Osteocyte (in vitro differentiated cells): Measurements from ENCODE around the gene MAPK6. TPM values are rescaled to one million over a fixed set of nuclear protein-coding genes. Genes with fewer than 3 reads are reported as not detected.
"Not testable (repeated sequence)": the region's sequence is repeated elsewhere in the genome, so short reads cannot be mapped to it uniquely, and the experiment has no call there.

Source experiments
- DNase-seq: peaks from one replicate; pipeline ENCODE4 v3.0.0; 2021; ENCODE audit warnings: mixed read lengths; ENCODE audit not compliant: unreplicated experiment; ENCODE audit errors: extremely low spot score
- H3K27ac Mint-ChIP-seq: one replicate; pipeline ENCODE4 v1.8.0; 2021; ENCODE audit warnings: mild to moderate bottlenecking, mixed read lengths; ENCODE audit not compliant: unreplicated experiment
- H3K27me3 Mint-ChIP-seq: one replicate; pipeline ENCODE4 v1.8.0; 2021; ENCODE audit warnings: mixed read lengths; ENCODE audit not compliant: unreplicated experiment
- H3K36me3 Mint-ChIP-seq: one replicate; pipeline ENCODE4 v1.8.0; 2021; ENCODE audit warnings: mixed read lengths; ENCODE audit not compliant: unreplicated experiment
- H3K4me1 Mint-ChIP-seq: one replicate; pipeline ENCODE4 v1.8.0; 2021; ENCODE audit warnings: mixed read lengths; ENCODE audit not compliant: unreplicated experiment
- H3K4me3 Mint-ChIP-seq: one replicate; pipeline ENCODE4 v1.8.0; 2021; ENCODE audit warnings: mild to moderate bottlenecking, moderate library complexity, mixed read lengths; ENCODE audit not compliant: unreplicated experiment
- H3K9me3 Mint-ChIP-seq: one replicate; pipeline ENCODE4 v1.8.0; 2021; ENCODE audit warnings: mixed read lengths; ENCODE audit not compliant: unreplicated experiment
- CTCF ChIP-seq: fragments of 200-600 bp; sonication (generic); IDR thresholded peaks from 2 replicates; pipeline ENCODE4 v1.5.0; 2021; ENCODE audit warnings: antibody characterized with exemption, mild to moderate bottlenecking, moderate library complexity
- total RNA-seq: library from RNA; stranded (reverse); gene quantifications from 2 replicates; pipeline ENCODE4 v1.2.1, GENCODE V29; 2021

The MAPK6 gene
- total RNA-seq, 1 donor from 2014 or later = 46.1 TPM

DNA sequence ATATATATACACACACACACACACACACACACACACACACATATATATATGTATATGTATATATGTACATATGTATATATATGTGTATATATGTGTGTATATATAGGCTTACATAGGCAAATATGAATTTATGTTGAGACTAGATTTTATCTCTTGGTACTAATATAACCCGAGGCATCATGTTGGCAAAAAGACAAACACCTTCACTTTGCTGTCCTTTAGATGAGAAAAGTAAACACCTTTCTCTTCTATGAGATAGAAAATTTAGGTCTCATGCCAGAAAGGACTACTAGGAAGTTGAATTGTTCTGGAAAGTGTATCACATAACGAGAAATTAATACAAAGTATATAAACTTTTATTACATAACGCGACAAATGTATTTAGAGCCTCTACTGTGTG, 27.9 kb upstream of the MAPK6 start:
- no peaks in the 10 kb centered on the region for H3K4me1 Mint-ChIP-seq
- no peak for DNase-seq
- H3K9me3 Mint-ChIP-seq = no peaks in the 10 kb centered on the region
- no peaks in the 10 kb centered on the region for H3K36me3 Mint-ChIP-seq
- no peaks in the 10 kb centered on the region for H3K27me3 Mint-ChIP-seq
- no peak for TF ChIP-seq CTCF
- H3K27ac Mint-ChIP-seq = no peak overlapping the region
- H3K4me3 Mint-ChIP-seq = no peak overlapping the region

DNA sequence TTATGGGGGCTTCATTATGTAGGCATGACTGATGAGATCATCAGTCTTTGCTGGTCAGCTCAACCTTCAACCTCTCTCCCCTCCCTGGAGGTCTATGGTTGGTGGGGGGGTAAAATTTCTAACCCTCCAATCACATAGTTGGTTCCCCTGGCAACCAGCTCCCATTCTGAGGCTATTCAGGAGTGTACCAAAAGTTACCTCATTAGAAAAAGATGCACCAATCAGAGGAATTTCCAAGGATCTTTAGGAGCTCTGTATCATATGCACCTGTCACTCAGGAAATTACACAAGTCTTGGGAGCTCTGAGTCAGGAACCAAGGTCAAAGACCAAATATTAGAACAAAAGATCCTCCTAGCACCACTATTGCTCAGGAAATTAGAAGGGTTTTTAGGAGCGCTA, 26.1 kb upstream of the MAPK6 start:
- Mint-ChIP-seq H3K4me3 (no peak overlapping the region), H3K36me3 (no peaks in the 10 kb centered on the region), H3K9me3 (no peaks in the 10 kb centered on the region), H3K4me1 (no peaks in the 10 kb centered on the region), H3K27ac (no peak overlapping the region), H3K27me3 (no peaks in the 10 kb centered on the region)
- TF ChIP-seq CTCF = no peak
- DNase-seq = no peak

DNA sequence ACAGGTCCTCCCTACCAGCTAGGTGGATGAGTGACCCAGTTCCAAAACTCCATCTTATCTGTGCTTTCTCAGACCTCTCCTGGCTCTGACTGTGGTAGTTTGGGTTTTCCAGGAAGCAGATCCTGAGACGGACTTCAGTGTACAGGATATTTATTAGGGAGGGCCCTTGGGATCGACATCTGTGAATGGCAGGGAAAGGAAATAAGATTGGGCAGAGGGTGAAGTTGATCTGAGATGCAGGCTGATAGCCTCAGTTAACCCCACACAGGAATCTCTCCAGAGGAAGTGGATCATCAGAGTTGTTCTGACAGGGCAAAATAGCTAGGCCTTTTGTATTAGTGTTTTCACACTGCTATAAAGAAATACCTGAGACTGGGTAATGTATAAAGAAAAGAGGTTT, 16.7 kb upstream of the MAPK6 start:
- Mint-ChIP-seq H3K9me3 (no peaks in the 10 kb centered on the region), H3K27ac (no peak overlapping the region), H3K4me3 (no peak overlapping the region), H3K36me3 (peaks cover 2% of the 10 kb centered on the region), H3K4me1 (no peaks in the 10 kb centered on the region), H3K27me3 (no peaks in the 10 kb centered on the region)
- peak; percentile 15 for DNase-seq
- no peak for TF ChIP-seq CTCF

GRCh38 chr15:52003089-52003488, 15.9 kb upstream of the MAPK6 start:
- DNase-seq = peak; percentile 36
- not testable (repeated sequence) for H3K27ac Mint-ChIP-seq, H3K36me3 Mint-ChIP-seq, H3K4me1 Mint-ChIP-seq, H3K4me3 Mint-ChIP-seq, H3K9me3 Mint-ChIP-seq, H3K27me3 Mint-ChIP-seq

DNA sequence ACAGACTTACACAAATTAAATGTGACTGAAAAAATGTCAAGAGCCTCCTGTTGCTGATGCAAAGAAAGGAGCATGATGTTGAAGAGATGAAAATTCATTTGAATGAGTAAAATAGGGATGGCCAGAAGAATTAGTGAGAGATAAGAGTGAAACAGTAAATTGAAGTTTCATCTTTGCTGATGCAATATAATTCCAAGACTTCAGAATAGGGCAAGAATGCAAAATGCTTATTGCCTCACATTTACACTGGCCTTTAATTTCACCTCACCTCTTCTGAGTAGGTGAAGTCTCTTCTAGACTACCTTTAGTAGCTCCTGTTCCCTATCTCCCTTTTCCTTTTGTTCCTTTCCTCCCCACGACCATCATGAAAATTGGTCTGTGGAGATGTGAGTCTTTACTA, 15.3 kb upstream of the MAPK6 start:
- H3K27ac Mint-ChIP-seq = no peak overlapping the region
- no peak overlapping the region for H3K4me3 Mint-ChIP-seq
- H3K36me3 Mint-ChIP-seq = peaks cover 2% of the 10 kb centered on the region
- H3K9me3 Mint-ChIP-seq = no peaks in the 10 kb centered on the region
- TF ChIP-seq CTCF = no peak
- no peaks in the 10 kb centered on the region for H3K4me1 Mint-ChIP-seq
- H3K27me3 Mint-ChIP-seq = no peaks in the 10 kb centered on the region
- no peak for DNase-seq

DNA sequence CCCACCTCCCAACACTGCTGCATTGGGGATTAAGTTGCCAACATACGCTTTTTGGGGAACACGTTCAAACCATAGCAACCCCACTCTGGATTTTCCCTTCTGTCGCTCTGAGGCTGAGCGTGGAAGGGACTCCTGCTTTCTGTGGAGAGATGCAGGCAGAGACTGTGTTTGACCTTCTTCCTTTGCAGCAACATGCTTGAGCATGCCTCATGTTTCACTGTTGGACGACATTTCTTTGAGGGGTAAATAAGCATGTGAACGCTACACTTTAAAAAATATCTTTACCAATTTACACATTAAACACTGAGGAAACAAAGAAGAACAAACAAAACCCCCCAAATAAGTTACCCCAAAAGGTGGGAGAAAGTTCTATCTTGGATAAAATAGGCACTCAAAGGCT, 14.2 kb upstream of the MAPK6 start:
- TF ChIP-seq CTCF = no peak
- Mint-ChIP-seq H3K36me3 (peaks cover 2% of the 10 kb centered on the region), H3K9me3 (no peaks in the 10 kb centered on the region), H3K27ac (no peak overlapping the region), H3K4me1 (no peaks in the 10 kb centered on the region), H3K4me3 (no peak overlapping the region), H3K27me3 (no peaks in the 10 kb centered on the region)
- DNase-seq = peak; percentile 44
